Activated CD4-positive, CD25-positive, alpha-beta regulatory T cell treated with anti-CD3 and anti-CD28 coated beads, Interleukin-2, amount 50 U/mL, for 16 hours (primary cell): ENCODE measurements around the gene PARD3B.

Source experiments
- DNase-seq: peaks from one replicate; pipeline ENCODE4 v3.0.0-alpha.2; 2020; ENCODE audit warnings: low read depth, low spot score

Gene PARD3B

GRCh38 chr2:205556841-205557539 is 1011.7 kb downstream of the PARD3B start:
- DNase-seq = no peak

GRCh38 chr2:205557873-205558272 is 1012.6 kb downstream of the PARD3B start:
- DNase-seq = no peak

- no peak for DNase-seq
These were observed 1016.2 kb downstream of the PARD3B start for GRCh38 chr2:205561441-205561840.

GRCh38 chr2:205563646-205564045 is 1018.4 kb downstream of the PARD3B start:
- no peak for DNase-seq

- no peak for DNase-seq
These were observed 1019.3 kb downstream of the PARD3B start for GRCh38 chr2:205564346-205565141.

- no peak for DNase-seq
These were observed 1019.9 kb downstream of the PARD3B start for GRCh38 chr2:205565142-205565522.

GRCh38 chr2:205566606-205567168 is 1021.4 kb downstream of the PARD3B start:
- DNase-seq = no peak

GRCh38 chr2:205568620-205569019 is 1023.3 kb downstream of the PARD3B start:
- no peak for DNase-seq

- no peak for DNase-seq
These were observed 1025.4 kb downstream of the PARD3B start for GRCh38 chr2:205570648-205571047.

- no peak for DNase-seq
These were observed 1026.2 kb downstream of the PARD3B start for GRCh38 chr2:205571360-205571959.

- DNase-seq = no peak
These were observed 1028.7 kb downstream of the PARD3B start for GRCh38 chr2:205574001-205574400.

- DNase-seq = no peak
These were observed 1034.1 kb downstream of the PARD3B start for GRCh38 chr2:205579335-205579734.

GRCh38 chr2:205580212-205580987 is 1035.1 kb downstream of the PARD3B start:
- no peak for DNase-seq

GRCh38 chr2:205582366-205582765 is 1037.1 kb downstream of the PARD3B start:
- DNase-seq = no peak

GRCh38 chr2:205585449-205586383 is 1040.4 kb downstream of the PARD3B start:
- no peak for DNase-seq

GRCh38 chr2:205586626-205587025 is 1041.4 kb downstream of the PARD3B start:
- DNase-seq = no peak

GRCh38 chr2:205589479-205589878 is 1044.2 kb downstream of the PARD3B start:
- DNase-seq = no peak

GRCh38 chr2:205590759-205591158 is 1045.5 kb downstream of the PARD3B start:
- DNase-seq = no peak

- no peak for DNase-seq
These were observed 1048.6 kb downstream of the PARD3B start for GRCh38 chr2:205593891-205594290.

GRCh38 chr2:205596581-205596980 is 1051.3 kb downstream of the PARD3B start:
- no peak for DNase-seq
